ENCODE measurements around the gene PDGFD. TPM values are rescaled to one million over a fixed set of nuclear protein-coding genes. Genes with fewer than 3 reads are reported as not detected.

The PDGFD gene
- polyA plus RNA-seq, 1 donor from 2014 or later: 1.0 TPM

DNA sequence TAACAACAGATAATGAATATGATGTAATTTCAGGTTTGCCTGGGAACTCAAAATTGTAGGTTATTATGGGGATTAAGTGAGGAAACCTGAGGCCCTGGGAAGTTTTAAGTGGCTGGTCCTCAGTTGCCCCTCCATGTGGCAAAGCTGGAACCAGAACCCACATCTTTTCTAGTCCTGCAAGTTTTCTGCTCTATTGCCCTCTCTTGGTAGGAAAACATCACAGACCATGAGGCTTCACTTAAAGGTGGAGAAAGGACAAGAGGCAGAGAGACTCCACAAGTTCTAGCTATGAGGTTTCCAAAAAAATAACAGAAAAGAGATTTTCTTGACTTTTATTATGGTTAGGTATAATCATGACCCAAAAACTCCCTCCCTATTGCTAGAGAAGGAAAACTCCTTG is 243.0 kb downstream of the PDGFD start:
- H4K20me1 ChIP-seq (ENCODE audit: insufficient read depth): no peaks in the 10 kb centered on the region

GRCh38 chr11:103920449-103920848 is 243.5 kb downstream of the PDGFD start:
- H3K36me3 ChIP-seq (ENCODE audit: insufficient read depth, low read length): no peaks in the 10 kb centered on the region
- H3K27ac ChIP-seq (ENCODE audit: low read length): no peak overlapping the region
- TF ChIP-seq SMC3 (conservative IDR thresholded peaks at IDR 0.05; ENCODE audit: poor library complexity) (no peak), REST (IDR thresholded peaks at IDR 0.05; ENCODE audit: borderline replicate concordance) (no peak), POLR2AphosphoS5 (IDR thresholded peaks at IDR 0.05) (no peak), RAD21 (conservative IDR thresholded peaks at IDR 0.05) (no peak)
- no peak overlapping the region for H3K9ac ChIP-seq (ENCODE audit: low read length)
- no peaks in the 10 kb centered on the region for H3K9me3 ChIP-seq (ENCODE audit: low read length)
- no peak overlapping the region for H3K4me3 ChIP-seq (ENCODE audit: low read length)
- no peaks in the 10 kb centered on the region for H4K20me1 ChIP-seq (ENCODE audit: insufficient read depth)
- H3K27me3 ChIP-seq (ENCODE audit: insufficient read depth, low read depth, low read length): no peaks in the 10 kb centered on the region
- H3K9me2 ChIP-seq (ENCODE audit: insufficient read depth, low read length): no peaks in the 10 kb centered on the region
- H3K79me2 ChIP-seq (replicated peaks; ENCODE audit: insufficient read depth, low read length): no peaks in the 10 kb centered on the region
- H2AFZ ChIP-seq (ENCODE audit: low read depth, low read length): no peak overlapping the region
- no peaks in the 10 kb centered on the region for H3F3A ChIP-seq (ENCODE audit: insufficient read depth, low read length, poor library complexity, severe bottlenecking)
- H3K4me2 ChIP-seq (ENCODE audit: low read length): no peak overlapping the region

More for the DNA sequence above, 243.0 kb downstream of the PDGFD start:
- no peak overlapping the region for H2AFZ ChIP-seq (ENCODE audit: low read depth, low read length)
- H3K27me3 ChIP-seq (ENCODE audit: insufficient read depth, low read depth, low read length): no peaks in the 10 kb centered on the region
- no peaks in the 10 kb centered on the region for H3K9me2 ChIP-seq (ENCODE audit: insufficient read depth, low read length)
- H3K4me3 ChIP-seq (ENCODE audit: low read length): no peak overlapping the region
- H3F3A ChIP-seq (ENCODE audit: insufficient read depth, low read length, poor library complexity, severe bottlenecking): no peaks in the 10 kb centered on the region
- no peak overlapping the region for H3K27ac ChIP-seq (ENCODE audit: low read length)
- no peak overlapping the region for H3K4me2 ChIP-seq (ENCODE audit: low read length)
- no peak for TF ChIP-seq REST (IDR thresholded peaks at IDR 0.05; ENCODE audit: borderline replicate concordance)
- TF ChIP-seq EZH2 (IDR thresholded peaks at IDR 0.05; ENCODE audit: borderline replicate concordance, insufficient read depth, low read length, poor library complexity, severe bottlenecking): no peak
- TF ChIP-seq POLR2AphosphoS5 (IDR thresholded peaks at IDR 0.05): no peak
- TF ChIP-seq EP300 (conservative IDR thresholded peaks at IDR 0.05; ENCODE audit: poor library complexity, severe bottlenecking): no peak
- TF ChIP-seq MXI1 (conservative IDR thresholded peaks at IDR 0.05; ENCODE audit: poor library complexity, severe bottlenecking): no peak
- TF ChIP-seq TAF1 (IDR thresholded peaks at IDR 0.05; ENCODE audit: low read depth): no peak
- no peak for TF ChIP-seq RAD21 (conservative IDR thresholded peaks at IDR 0.05)
- no peak for TF ChIP-seq SMC3 (conservative IDR thresholded peaks at IDR 0.05; ENCODE audit: poor library complexity)
- TF ChIP-seq, protein P1, sequence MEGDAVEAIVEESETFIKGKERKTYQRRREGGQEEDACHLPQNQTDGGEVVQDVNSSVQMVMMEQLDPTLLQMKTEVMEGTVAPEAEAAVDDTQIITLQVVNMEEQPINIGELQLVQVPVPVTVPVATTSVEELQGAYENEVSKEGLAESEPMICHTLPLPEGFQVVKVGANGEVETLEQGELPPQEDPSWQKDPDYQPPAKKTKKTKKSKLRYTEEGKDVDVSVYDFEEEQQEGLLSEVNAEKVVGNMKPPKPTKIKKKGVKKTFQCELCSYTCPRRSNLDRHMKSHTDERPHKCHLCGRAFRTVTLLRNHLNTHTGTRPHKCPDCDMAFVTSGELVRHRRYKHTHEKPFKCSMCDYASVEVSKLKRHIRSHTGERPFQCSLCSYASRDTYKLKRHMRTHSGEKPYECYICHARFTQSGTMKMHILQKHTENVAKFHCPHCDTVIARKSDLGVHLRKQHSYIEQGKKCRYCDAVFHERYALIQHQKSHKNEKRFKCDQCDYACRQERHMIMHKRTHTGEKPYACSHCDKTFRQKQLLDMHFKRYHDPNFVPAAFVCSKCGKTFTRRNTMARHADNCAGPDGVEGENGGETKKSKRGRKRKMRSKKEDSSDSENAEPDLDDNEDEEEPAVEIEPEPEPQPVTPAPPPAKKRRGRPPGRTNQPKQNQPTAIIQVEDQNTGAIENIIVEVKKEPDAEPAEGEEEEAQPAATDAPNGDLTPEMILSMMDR (IDR thresholded peaks at IDR 0.05; ENCODE audit: poor library complexity, severe bottlenecking): no peak
- no peak overlapping the region for H3K9ac ChIP-seq (ENCODE audit: low read length)
- no peaks in the 10 kb centered on the region for H3K9me3 ChIP-seq (ENCODE audit: low read length)
- H3K79me2 ChIP-seq (replicated peaks; ENCODE audit: insufficient read depth, low read length): no peaks in the 10 kb centered on the region
- H3K36me3 ChIP-seq (ENCODE audit: insufficient read depth, low read length): no peaks in the 10 kb centered on the region

Measured in neural cell (in vitro differentiated cells).